Fibroblast of villous mesenchyme (primary cell): ENCODE data around the gene DPYD. TPM values are rescaled to one million over a fixed set of nuclear protein-coding genes. Genes with fewer than 3 reads are reported as not detected.

ENCODE experiments used
- DNase-seq: peaks from one replicate; pipeline ENCODE4 v3.0.0-alpha.2; 2010; ENCODE audit warnings: low read depth
- H3K4me3 ChIP-seq: 2 replicates; pipeline ENCODE4 v1.5.1; 2011; ENCODE audit warnings: low read depth, mild to moderate bottlenecking, low read length
- CTCF ChIP-seq: IDR thresholded peaks from 2 replicates; pipeline ENCODE4 v1.5.1; 2012; ENCODE audit warnings: low read depth, mild to moderate bottlenecking, low read length; ENCODE audit not compliant: insufficient read depth
- total RNA-seq: library from RNA; depleted of rRNA; stranded (reverse); fragments of >200 nt; gene quantifications from 2 replicates; pipeline ENCODE4 v1.2.3, GENCODE V29; 2012

The DPYD gene
- total RNA-seq, 1 donor: 48.4 TPM

GRCh38 chr1:97433094-97433823, 487.6 kb downstream of the DPYD start:
- no peak for TF ChIP-seq CTCF
- H3K4me3 ChIP-seq: no peak overlapping the region
- DNase-seq: peak; percentile 83

DNA sequence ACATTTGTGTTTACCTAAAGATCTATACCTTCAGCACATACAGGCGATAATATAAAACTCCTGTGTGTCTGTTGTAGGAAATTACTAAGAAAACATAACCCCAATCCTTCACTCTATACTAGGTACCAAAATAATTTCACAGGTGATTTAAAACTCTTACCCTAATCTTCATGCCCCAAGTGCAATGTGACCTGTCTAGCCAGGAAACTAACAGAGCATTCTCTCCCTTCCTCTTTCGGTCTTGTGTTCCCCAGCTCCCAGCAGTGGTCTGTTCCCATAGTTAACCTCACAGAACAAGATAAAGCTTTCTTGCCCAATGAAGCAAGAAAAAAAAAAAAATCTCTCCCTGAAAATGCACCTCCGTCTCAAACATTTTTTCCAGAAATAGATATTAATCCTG, 493.5 kb downstream of the DPYD start:
- no peak for DNase-seq
- no peak for TF ChIP-seq CTCF
- no peak overlapping the region for H3K4me3 ChIP-seq

GRCh38 chr1:97424209-97424608, 496.6 kb downstream of the DPYD start:
- TF ChIP-seq CTCF: no peak

DNA sequence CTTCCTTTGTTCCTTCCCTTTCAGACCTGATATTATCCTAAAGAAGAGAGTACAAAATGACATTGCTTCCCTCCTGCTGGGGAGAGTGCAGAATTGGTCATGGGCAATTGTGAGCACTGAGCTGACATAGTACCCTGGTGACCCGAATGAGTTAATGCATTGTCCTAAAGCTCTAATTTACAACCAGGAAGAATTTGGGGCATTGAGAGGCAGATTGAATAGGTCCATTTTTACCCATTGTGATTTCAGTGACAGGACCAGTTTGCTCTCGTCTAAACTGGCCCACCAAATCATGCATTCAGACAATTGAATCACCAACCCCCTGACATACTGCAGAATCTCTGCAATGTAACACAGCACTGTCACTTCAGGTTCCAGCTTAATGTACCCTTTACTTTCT, 497.4 kb downstream of the DPYD start:
- H3K4me3 ChIP-seq: no peak overlapping the region
- no peak for DNase-seq
- no peak for TF ChIP-seq CTCF

More at GRCh38 chr1:97424209-97424608, 496.6 kb downstream of the DPYD start:
- DNase-seq: no peak
- no peak overlapping the region for H3K4me3 ChIP-seq

GRCh38 chr1:97417661-97418060, 503.2 kb downstream of the DPYD start:
- H3K4me3 ChIP-seq: no peak overlapping the region
- TF ChIP-seq CTCF: no peak
- DNase-seq: no peak

DNA sequence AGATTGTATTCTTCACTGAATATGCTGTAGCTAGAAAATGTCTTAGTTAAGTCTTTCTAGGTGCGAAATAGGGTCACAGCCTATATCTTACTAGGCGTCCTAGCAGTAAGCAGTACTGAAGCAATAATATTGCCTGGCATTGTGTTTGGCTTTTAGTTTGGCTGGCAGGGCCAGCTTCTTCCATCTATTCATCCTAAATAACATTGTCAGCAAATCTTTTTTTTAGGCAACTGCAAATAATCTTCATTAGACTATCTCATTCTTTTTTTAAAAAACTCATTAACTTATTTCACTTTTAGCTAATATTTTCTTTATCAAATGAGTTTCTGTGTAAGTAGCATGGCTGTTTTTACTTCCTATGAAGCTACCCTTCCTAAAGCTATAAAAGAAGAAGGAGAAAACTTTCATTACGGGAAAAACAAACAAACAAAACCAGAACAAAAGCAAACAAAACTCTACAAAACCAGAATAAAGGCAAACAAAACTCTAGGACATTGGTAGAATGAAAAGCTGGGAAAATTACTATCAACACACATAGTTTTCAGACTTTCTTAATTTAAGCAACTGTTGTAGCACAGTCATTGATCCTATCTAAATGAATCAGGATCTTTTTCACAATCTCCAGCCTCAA, 506.0 kb downstream of the DPYD start:
- no peak for DNase-seq
- TF ChIP-seq CTCF: no peak
- no peak overlapping the region for H3K4me3 ChIP-seq
